ENCODE results near the gene PSD2.

The PSD2 gene

DNA sequence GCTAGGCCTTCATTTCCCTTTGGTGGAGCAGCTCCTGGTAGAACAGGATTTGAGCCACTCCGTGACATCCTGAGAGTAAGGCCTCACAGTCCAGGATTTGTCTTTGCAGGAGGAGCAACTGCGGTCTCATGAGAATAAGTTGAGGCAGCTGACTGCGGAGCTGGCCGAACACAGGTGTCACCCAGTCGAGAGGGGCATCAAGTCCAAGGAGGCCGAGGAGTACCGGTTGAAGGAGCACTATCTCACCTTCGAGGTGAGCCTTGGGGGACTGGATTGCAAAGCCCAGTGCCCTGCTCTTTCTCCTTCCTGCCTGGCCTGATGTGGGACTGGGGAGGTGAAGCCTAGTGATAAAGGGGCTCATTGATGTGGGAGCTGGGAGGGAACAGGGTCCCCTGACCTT, 44.3 kb downstream of the PSD2 start:
- DNase-seq = no peak

- no peak for DNase-seq
These were observed 45.9 kb downstream of the PSD2 start for GRCh38 chr5:139841549-139841948.

DNA sequence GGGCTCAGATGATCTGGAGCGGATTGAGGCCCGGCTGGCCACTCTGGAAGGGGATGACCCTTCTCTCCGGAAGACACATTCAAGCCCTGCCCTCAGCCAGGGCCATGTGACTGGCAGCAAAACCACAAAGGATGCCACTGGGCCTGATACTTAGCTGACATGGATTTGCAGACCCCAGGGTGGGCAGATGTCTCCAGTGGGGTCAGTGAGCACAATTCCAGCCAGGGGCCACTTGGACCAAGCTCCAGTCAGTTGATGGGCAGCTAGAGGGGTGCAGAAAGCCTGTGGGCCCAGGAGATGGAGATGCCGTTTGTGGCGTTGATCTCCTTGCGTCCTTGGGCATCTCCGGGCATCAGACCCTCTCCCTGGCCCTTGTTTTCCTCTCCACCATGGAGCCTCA, 46.7 kb downstream of the PSD2 start:
- no peak for DNase-seq

DNA sequence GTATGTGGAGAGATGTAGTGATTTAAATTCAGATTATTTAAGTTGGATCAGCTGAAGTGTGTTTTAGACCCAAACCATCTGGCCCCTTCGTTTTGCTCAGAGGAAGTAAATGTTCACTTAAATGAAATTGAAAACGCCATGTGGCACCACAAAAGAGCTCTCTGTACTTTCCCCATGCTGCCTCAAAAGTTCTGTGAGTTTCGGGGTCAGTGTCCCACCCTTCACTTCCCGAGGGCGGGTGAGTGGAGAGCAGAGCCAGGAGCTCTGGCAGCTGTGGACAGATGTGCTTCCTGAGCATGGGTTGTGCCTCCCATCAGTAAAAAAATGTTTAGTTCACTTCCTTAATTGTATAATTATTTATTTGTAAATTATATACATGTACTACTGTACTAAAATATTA, 48.4 kb downstream of the PSD2 start:
- DNase-seq = no peak

DNA sequence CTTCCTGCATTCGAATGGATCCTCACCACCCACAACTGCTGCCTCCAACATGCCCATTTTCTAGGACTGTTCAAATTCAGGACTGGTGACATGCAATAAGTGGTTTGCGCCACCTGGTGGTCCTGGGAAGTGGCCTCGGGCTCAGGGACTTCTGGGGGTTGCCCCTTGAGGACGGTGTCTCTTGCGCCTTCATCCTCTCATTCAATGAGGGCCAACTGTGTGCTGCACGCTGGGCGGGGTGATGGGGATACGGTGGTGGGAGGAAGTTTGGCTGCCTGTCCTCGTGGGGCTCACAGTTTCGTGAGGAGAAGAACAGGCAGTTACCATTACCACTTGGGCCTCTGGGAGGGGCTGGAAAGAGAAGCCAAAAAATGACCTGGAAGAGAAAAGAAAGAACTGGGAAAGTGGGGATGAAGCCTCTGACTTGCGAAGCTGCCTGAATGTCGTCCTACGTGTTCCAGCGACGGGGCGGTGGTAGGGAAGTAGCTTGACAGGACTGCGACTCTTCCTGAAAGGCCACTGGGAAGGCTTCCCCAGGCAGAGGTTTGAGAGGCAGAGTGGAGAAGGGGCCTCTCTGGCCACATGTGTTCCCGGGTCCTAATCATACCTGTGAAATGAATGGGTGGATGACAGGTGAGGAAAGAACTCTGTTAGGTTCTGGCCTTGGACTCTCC, 49.0 kb downstream of the PSD2 start:
- DNase-seq = peak; percentile 52 to 79

- DNase-seq = no peak
These were observed 50.5 kb downstream of the PSD2 start for GRCh38 chr5:139845846-139846681.

DNA sequence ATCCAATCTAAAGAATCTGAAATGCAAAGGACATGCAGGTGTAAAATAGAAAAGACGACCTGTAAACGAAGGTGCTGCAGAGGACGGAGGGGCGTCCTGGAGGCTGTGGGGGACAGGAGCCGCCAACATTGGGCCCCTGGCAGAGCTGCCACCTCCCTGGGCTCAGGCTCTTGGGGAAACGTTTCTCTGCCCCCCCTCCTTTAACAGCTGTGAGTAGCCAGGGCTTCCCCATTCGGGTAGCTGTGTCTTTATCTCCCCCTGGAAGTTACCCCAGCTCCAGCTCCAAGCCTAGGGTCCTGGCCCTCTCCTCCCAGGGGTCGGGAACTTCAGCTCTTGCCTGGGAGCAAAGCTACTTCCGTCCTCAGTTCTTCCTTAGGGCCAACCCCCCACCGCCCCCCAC, 51.5 kb downstream of the PSD2 start:
- no peak for DNase-seq

DNA sequence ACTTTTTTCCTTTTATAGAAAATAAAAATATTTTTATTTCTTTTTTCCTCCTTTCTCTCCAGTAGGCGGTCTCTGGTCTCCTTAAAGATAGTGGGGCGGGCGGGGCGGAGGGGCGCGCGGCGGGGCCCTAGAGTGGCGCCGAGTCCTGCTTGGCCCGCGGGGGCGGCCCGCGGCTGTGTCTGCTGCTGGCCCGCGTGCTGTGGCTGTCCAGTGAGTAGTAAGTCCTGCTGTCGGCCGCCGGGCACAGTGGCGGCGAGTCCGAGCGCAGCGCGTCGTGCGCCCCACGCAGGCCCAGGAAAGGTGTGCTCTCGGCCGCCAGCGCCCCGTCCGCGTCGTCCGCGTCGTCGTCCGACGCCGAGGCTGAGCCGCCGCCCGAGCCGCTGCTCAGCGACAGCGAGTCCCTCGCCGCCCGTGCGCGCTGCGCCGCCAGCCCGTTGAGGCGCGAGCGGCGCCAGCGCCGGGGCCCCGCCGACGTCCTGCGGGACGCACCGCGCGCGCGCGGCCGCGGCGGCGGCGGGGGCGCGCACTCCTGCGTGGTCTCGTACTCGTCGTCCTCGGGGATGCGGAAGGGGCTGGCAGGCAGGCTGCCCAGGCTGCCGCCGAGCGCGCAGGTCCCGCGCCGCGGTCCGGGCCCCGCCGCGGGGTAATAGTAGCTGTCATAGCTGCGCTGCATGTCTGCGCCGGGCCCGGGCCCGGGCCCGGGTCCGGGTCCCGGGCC, 52.3 kb downstream of the PSD2 start:
- DNase-seq = peak; percentile 12 to 22

- no peak for DNase-seq
These were observed 53.0 kb downstream of the PSD2 start for GRCh38 chr5:139848508-139849100.

- DNase-seq = no peak
These were observed 53.9 kb downstream of the PSD2 start for GRCh38 chr5:139849501-139849900.

- DNase-seq = no peak
These were observed 54.3 kb downstream of the PSD2 start for GRCh38 chr5:139849942-139850341.

- DNase-seq = no peak
These were observed 54.9 kb downstream of the PSD2 start for GRCh38 chr5:139850423-139851016.

GRCh38 chr5:139851558-139851957, 56.0 kb downstream of the PSD2 start:
- DNase-seq = no peak

- no peak for DNase-seq
These were observed 57.1 kb downstream of the PSD2 start for GRCh38 chr5:139852696-139853095.

GRCh38 chr5:139854029-139854605, 58.5 kb downstream of the PSD2 start:
- DNase-seq = no peak

DNA sequence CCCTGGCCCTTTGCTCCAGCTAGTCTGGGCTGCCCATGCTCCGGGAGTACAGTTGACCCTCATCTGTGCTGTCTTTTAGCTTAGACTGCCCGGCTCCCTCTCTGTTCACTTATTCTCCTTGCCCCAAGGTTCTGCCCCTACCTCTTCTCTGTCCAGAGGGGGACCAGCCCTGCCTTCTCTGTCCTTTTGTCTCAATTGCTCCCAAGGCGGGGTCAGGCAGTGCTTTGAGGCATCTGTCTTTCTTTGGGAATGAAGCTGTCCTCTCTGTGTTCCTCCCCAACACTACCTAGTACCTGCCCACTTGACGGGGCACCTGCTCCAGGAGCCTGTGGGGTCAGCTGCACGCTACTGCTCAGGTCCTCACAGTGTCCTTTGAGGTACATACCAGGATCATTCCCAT, 59.3 kb downstream of the PSD2 start:
- no peak for DNase-seq

GRCh38 chr5:139855451-139855850, 59.8 kb downstream of the PSD2 start:
- no peak for DNase-seq

DNA sequence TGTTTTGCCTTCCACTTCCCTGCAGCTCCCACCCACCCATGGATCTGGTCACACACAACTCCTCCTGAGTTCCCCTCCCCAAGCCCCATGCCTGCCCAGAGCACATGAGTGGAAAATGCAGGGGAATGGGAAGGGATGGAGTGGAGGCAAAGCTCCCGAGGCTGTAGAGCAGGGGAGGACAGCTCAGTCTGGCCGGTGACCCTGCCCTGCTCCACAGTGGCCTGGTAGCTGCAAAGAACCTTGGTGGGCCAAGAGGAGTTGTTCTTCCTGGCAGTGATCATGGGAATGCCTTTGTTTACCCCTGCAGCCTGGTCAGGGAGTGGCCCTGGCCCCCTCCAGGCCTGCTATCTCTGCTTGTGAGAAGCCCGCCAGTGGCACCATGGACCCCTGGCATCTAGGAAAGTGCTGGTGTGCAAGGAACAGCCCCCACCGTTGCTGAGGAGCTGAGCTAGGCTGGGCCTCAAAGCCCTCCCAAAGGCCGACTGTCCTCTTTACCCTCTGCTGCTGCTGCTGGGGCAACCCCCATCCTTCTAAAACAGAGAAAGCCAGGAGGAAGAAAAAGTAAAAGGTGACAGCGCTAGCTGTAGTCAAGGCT, 60.4 kb downstream of the PSD2 start:
- no peak for DNase-seq

DNA sequence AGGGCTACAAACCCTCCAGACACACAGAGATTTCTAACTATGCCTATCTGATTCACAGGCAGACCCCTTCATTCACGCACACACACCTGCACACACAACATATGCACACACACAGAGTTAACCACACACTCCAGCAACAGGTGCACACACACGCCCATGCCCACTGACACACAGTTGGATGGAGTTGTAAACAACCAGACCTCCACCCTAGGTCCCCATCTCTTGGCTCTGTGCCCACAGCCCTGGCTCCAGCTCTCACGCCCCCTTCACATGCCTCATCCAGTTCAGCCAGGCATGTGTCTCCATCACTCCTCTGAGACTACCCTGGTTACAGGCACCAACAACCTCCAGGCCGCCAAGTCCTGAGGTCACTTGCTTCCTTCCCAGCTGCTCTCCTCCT, 61.1 kb downstream of the PSD2 start:
- no peak for DNase-seq

DNA sequence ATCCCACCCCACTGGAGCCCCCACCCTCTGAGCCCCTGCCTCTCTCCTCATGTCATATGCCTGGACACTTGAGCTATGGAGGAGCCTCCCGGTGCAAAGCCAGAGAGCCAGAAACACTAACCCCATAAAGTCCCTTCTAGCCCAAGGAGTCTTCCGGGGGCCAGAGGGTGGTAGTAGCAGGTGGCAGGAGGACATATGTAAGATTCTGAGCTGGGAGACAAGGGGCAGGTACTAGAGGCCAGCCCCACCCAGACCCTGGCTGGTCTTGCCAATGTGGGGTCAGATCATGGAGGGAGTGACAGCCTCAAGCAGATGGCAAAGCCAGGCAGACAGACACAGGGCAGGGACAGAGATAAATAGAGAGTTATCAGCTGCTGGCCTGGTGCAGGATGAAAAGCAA, 63.4 kb downstream of the PSD2 start:
- no peak for DNase-seq

DNA sequence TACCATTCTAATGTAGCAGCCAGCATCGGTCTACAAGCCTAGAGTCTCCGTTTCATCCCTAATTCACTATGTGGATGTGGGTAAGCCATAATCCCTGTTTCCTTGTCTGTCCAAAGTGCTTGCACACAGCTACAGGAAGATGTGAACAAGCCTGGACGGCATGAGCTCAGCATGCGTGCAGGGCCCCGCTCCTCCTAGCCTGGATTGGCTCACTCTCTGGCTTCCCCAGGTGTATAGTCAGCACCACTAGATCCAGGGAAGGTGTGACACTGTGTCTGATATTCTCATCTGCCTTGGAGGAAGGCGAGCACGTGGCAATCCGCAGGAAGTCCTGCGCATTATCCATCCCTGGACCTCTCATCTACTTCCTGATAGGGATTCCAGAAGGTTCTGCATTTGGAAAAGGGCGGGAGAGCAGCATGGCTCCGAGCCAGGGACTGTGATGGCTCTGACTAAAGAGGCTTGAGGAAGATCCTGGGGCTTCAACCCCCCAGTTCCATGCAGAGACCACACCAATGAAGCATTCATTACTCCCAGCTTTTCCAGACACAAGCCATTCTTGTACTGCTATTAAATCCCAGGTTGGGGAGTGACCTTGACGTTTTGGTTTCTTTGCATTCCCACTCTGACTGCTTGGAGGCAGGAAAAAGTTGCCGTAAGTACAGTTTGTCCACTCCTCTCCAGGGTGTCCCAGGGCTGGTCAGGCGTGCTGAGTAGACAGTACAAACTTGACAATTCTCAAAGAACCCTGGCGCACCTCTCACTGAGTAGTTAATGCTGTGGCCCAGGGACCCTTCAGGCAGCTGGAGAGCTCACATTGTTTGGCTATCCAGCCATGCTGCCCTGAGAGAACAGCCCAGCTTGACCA, 65.6 kb downstream of the PSD2 start:
- no peak for DNase-seq

Measured in inflammatory macrophage treated with lipopolysaccharide for 1 hour (primary cell).